ENCODE measurements around the gene DCTPP1. TPM values are rescaled to one million over a fixed set of nuclear protein-coding genes. Genes with fewer than 3 reads are reported as not detected.
"Not testable (repeated sequence)": the region's sequence is repeated elsewhere in the genome, so short reads cannot be mapped to it uniquely, and the experiment has no call there.

Gene DCTPP1
- total and polyA plus RNA-seq, 2 donors (not counting 3 experiments of a cell fraction or from before 2014, with no cell fraction given), result 68.0 to 88.6 TPM

GRCh38 chr16:30456302-30456701 lies 26.5 kb upstream of the DCTPP1 start:
- dilution Hi-C loops (cut with MboI; ENCODE audit: extremely low pct_ligation_motif_present, low sequenced_read_pairs) (no loop called here), intact Hi-C loops (cut with micrococcal nuclease) (loop anchor here (5.0 kb wide), 1 partner anchor 61 kb away; no protein-coding TSS in a partner anchor)
- POLR2A ChIA-PET, result no interaction called here
- Histone ChIP-seq H3K27ac (ENCODE audit: insufficient read depth, low read depth, low read length) (no peak overlapping the region), H3K4me2 (ENCODE audit: insufficient read depth, low read length) (no peak overlapping the region), H4K20me1 (replicated peaks; ENCODE audit: control insufficient read depth, extremely low read depth, insufficient read depth, low read length) (no peaks in the 10 kb centered on the region), H2AFZ (ENCODE audit: low read depth, low read length) (no peak overlapping the region), H3K27me3 (ENCODE audit: control insufficient read depth in 2 of 2, insufficient read depth in 2 of 2, low read length in 2 of 2) (peaks cover 0 to 5% of the 10 kb centered on the region in 2 experiments), H3K4me1 (ENCODE audit: control insufficient read depth, extremely low read depth, insufficient read depth, low read length) (no peaks in the 10 kb centered on the region), H3K9me1 (replicated peaks; ENCODE audit: control insufficient read depth, extremely low read depth, insufficient read depth, low read length) (no peaks in the 10 kb centered on the region), H3K9me3 (replicated peaks; ENCODE audit: control insufficient read depth, insufficient read depth, low read length) (no peaks in the 10 kb centered on the region), H3K79me2 (ENCODE audit: control insufficient read depth, insufficient read depth, low read length) (no peaks in the 10 kb centered on the region), H3K9ac (replicated peaks; ENCODE audit: extremely low read depth, insufficient read depth, low read length) (no peak overlapping the region), H3K4me3 (replicated peaks in 1 of 3; ENCODE audit: insufficient read depth in 1 of 3, low read depth in 1 of 3, low read length in 3 of 3) (no peak overlapping the region), H3K36me3 (ENCODE audit: control insufficient read depth in 2 of 2, extremely low read depth in 1 of 2, insufficient read depth in 2 of 2, low read length in 2 of 2) (no peaks in the 10 kb centered on the region)
- no peak for DNase-seq (ENCODE audit: low read depth, low spot score)
- TF ChIP-seq FOS (IDR thresholded peaks at IDR 0.05; ENCODE audit: borderline replicate concordance, insufficient read depth, low read length), result no peak
- no peak for TF ChIP-seq JUN (IDR thresholded peaks at IDR 0.05; ENCODE audit: borderline replicate concordance, insufficient read depth, insufficient read length, low read depth)
- TF ChIP-seq GATA2 (IDR thresholded peaks at IDR 0.05; ENCODE audit: insufficient read depth, insufficient read length, low read depth, low read length), result no peak
- TF ChIP-seq MYC (IDR thresholded peaks at IDR 0.05; ENCODE audit: low read depth, low read length), result no peak
- TF ChIP-seq POLR2A (IDR thresholded peaks at IDR 0.05; ENCODE audit: low read depth, low read length), result no peak
- TF ChIP-seq EZH2 (IDR thresholded peaks at IDR 0.05; ENCODE audit: borderline replicate concordance, low read depth, low read length, severe bottlenecking), result no peak
- TF ChIP-seq MAX (IDR thresholded peaks at IDR 0.05; ENCODE audit: insufficient read depth, insufficient read length), result no peak
- no peak for TF ChIP-seq POLR2AphosphoS5 (IDR thresholded peaks at IDR 0.05; ENCODE audit: insufficient read depth, low read depth, low read length)
- TF ChIP-seq, protein P1, sequence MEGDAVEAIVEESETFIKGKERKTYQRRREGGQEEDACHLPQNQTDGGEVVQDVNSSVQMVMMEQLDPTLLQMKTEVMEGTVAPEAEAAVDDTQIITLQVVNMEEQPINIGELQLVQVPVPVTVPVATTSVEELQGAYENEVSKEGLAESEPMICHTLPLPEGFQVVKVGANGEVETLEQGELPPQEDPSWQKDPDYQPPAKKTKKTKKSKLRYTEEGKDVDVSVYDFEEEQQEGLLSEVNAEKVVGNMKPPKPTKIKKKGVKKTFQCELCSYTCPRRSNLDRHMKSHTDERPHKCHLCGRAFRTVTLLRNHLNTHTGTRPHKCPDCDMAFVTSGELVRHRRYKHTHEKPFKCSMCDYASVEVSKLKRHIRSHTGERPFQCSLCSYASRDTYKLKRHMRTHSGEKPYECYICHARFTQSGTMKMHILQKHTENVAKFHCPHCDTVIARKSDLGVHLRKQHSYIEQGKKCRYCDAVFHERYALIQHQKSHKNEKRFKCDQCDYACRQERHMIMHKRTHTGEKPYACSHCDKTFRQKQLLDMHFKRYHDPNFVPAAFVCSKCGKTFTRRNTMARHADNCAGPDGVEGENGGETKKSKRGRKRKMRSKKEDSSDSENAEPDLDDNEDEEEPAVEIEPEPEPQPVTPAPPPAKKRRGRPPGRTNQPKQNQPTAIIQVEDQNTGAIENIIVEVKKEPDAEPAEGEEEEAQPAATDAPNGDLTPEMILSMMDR (IDR thresholded peaks at IDR 0.05; ENCODE audit: extremely low read depth in 1 of 2, insufficient read depth in 1 of 2, low read depth in 1 of 2, low read length in 2 of 2), result no peak
- no peak for FAIRE-seq
- CTCF ChIA-PET, result interaction anchor here (0.7 to 2.1 kb wide), 7 partner anchors 16 to 159 kb away, joined by 3 to 5 read pairs (median 4); partner anchors contain the start of genes DCTPP1 and ITGAL
- no TSS peak for BruUV-seq (replicated peaks)

GRCh38 chr16:30452709-30453580 lies 23.1 kb upstream of the DCTPP1 start:
- H3K4me3 ChIP-seq (replicated peaks in 1 of 3; ENCODE audit: insufficient read depth in 1 of 3, low read depth in 1 of 3, low read length in 3 of 3); H3K27ac ChIP-seq (ENCODE audit: insufficient read depth, low read depth, low read length); H3K9me1 ChIP-seq (replicated peaks; ENCODE audit: control insufficient read depth, extremely low read depth, insufficient read depth, low read length); H3K4me1 ChIP-seq (ENCODE audit: control insufficient read depth, extremely low read depth, insufficient read depth, low read length); H3K9me3 ChIP-seq (replicated peaks; ENCODE audit: control insufficient read depth, insufficient read depth, low read length); intact Hi-C loops (cut with micrococcal nuclease); H3K36me3 ChIP-seq (ENCODE audit: control insufficient read depth in 2 of 2, extremely low read depth in 1 of 2, insufficient read depth in 2 of 2, low read length in 2 of 2); H4K20me1 ChIP-seq (replicated peaks; ENCODE audit: control insufficient read depth, extremely low read depth, insufficient read depth, low read length); FAIRE-seq; dilution Hi-C loops (cut with MboI; ENCODE audit: extremely low pct_ligation_motif_present, low sequenced_read_pairs); H3K4me2 ChIP-seq (ENCODE audit: insufficient read depth, low read length); POLR2A ChIA-PET; H3K79me2 ChIP-seq (ENCODE audit: control insufficient read depth, insufficient read depth, low read length); BruUV-seq (replicated peaks); H3K27me3 ChIP-seq (ENCODE audit: control insufficient read depth in 2 of 2, insufficient read depth in 2 of 2, low read length in 2 of 2); H3K9ac ChIP-seq (replicated peaks; ENCODE audit: extremely low read depth, insufficient read depth, low read length); DNase-seq (ENCODE audit: low read depth, low spot score); H2AFZ ChIP-seq (ENCODE audit: low read depth, low read length): not testable (repeated sequence)
- CTCF ChIA-PET, result interaction anchor here (0.8 to 2.1 kb wide), 3 partner anchors 23 to 145 kb away, joined by 3 to 7 read pairs (median 3); partner anchors contain the start of gene DCTPP1

Data from endothelial cell of umbilical vein (primary cell).